Activated T-helper 2 cell treated with anti-CD3 and anti-CD28 coated beads, Interferon-gamma antibody, Interleukin-2, Interleukin-4, amounts not matched to agents 10 μg/mL and 5 μg/mL and 100 μg/mL, durations not matched to agents 14 hours and 24 hours and 36 hours (primary cell): Measurements from ENCODE around the gene NBEA. TPM values are rescaled to one million over a fixed set of nuclear protein-coding genes. Genes with fewer than 3 reads are reported as not detected.

Experiments
- DNase-seq: peaks from one replicate; pipeline ENCODE4 v3.0.0; 2021; ENCODE audit warnings: low spot score
- H3K27ac Mint-ChIP-seq: one replicate; pipeline ENCODE4 v1.8.0; 2021; ENCODE audit warnings: mixed read lengths
- H3K27me3 Mint-ChIP-seq: one replicate; pipeline ENCODE4 v1.8.0; 2021; ENCODE audit warnings: low read depth, mixed read lengths
- H3K36me3 Mint-ChIP-seq: one replicate; pipeline ENCODE4 v1.8.0; 2021; ENCODE audit warnings: low read depth, mixed read lengths
- H3K4me1 Mint-ChIP-seq: one replicate; pipeline ENCODE4 v1.8.0; 2021; ENCODE audit warnings: low read depth, mixed read lengths
- H3K4me3 Mint-ChIP-seq: one replicate; pipeline ENCODE4 v1.8.0; 2021; ENCODE audit warnings: low read depth, mild to moderate bottlenecking, moderate library complexity, mixed read lengths
- H3K9me3 Mint-ChIP-seq: one replicate; pipeline ENCODE4 v1.8.0; 2021; ENCODE audit warnings: mixed read lengths
- intact Hi-C: fragments of 100-400 bp; cut with micrococcal nuclease; formaldehyde crosslinking; loops from one replicate; pipeline ENCODE4 v1.15.1; 2023
- total RNA-seq: library from RNA; stranded (reverse); gene quantifications from 2 replicates; pipeline ENCODE4 v1.2.3, GENCODE V29; 2022

The NBEA gene
- total RNA-seq, 1 donor from 2014 or later = 0.14 TPM

DNA sequence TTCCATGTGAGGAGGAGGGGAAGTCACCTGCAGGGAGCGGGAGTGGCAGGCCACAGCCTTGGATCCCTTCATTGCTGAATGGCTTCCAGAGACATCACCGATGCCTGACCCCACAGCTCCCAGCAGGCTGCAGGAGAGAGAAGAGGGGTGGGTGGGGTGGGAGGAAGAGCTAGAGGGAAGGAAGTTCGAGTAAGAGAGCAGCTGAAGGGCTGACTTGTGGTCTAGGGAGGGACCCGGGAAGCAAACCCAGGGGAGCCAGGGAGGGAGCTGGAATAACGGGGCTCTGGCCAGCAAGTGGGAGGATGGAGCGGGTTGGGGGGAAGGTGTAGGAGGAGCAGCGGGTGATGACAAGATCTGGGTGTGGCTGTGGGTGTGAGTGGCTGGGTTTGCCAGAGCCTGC, 764.2 kb downstream of the NBEA start:
- no peaks in the 10 kb centered on the region for H3K36me3 Mint-ChIP-seq
- no peak for DNase-seq
- no peaks in the 10 kb centered on the region for H3K27me3 Mint-ChIP-seq
- intact Hi-C loops = no loop called here
- no peaks in the 10 kb centered on the region for H3K4me1 Mint-ChIP-seq
- H3K4me3 Mint-ChIP-seq = no peak overlapping the region
- no peak overlapping the region for H3K27ac Mint-ChIP-seq
- H3K9me3 Mint-ChIP-seq = no peaks in the 10 kb centered on the region

DNA sequence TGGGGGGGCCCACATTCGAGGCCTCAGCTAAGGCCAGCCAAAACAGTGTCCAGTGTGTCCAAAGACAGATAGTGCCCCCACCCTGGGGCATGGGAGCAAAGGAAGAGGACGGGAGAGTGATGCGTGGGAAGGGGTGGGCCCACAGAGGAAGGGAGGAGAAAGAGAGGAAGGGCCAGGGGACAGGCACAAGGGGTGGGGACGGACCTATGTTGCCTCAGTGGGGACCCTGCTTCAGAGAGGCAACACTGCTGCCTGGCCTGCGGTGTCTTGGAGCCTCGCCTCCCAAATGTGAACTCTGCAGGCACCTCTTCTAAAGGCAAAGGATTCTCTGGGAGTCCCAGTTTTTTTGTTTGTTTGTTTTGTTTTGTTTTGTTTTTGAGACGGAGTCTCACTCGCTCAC, 764.7 kb downstream of the NBEA start:
- DNase-seq = no peak
- no peaks in the 10 kb centered on the region for H3K27me3 Mint-ChIP-seq
- no peaks in the 10 kb centered on the region for H3K4me1 Mint-ChIP-seq
- H3K27ac Mint-ChIP-seq = no peak overlapping the region
- H3K36me3 Mint-ChIP-seq = no peaks in the 10 kb centered on the region
- no peak overlapping the region for H3K4me3 Mint-ChIP-seq
- intact Hi-C loops = no loop called here
- H3K9me3 Mint-ChIP-seq = no peaks in the 10 kb centered on the region

DNA sequence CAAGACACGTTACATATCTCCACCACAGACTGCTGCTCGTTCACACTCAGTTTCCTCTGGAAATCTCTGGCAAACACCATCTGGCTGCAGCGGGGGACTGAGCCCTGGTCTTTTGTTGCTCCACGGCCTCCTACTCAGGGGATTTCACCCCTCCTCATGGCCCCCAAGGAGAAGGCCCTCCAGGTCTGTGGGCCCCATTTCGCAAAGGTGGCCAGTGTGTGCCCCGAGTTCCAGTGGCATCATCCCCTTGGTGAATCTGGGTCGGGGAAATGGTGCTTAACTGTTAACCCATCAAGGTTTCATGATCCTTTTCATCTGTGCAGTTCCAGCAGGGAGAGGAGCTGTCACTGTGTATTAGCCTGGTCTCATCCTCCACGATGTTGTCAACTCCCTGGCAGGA, 769.8 kb downstream of the NBEA start:
- no peaks in the 10 kb centered on the region for H3K4me1 Mint-ChIP-seq
- H3K27me3 Mint-ChIP-seq = no peaks in the 10 kb centered on the region
- no peaks in the 10 kb centered on the region for H3K9me3 Mint-ChIP-seq
- DNase-seq = no peak
- intact Hi-C loops = no loop called here
- no peaks in the 10 kb centered on the region for H3K36me3 Mint-ChIP-seq
- H3K27ac Mint-ChIP-seq = no peak overlapping the region
- no peak overlapping the region for H3K4me3 Mint-ChIP-seq

GRCh38 chr13:35712907-35713761, 771.1 kb downstream of the NBEA start:
- Mint-ChIP-seq H3K27ac (no peak overlapping the region), H3K4me1 (no peaks in the 10 kb centered on the region), H3K27me3 (no peaks in the 10 kb centered on the region), H3K36me3 (no peaks in the 10 kb centered on the region), H3K4me3 (no peak overlapping the region), H3K9me3 (no peaks in the 10 kb centered on the region)
- intact Hi-C loops = no loop called here
- DNase-seq = no peak

DNA sequence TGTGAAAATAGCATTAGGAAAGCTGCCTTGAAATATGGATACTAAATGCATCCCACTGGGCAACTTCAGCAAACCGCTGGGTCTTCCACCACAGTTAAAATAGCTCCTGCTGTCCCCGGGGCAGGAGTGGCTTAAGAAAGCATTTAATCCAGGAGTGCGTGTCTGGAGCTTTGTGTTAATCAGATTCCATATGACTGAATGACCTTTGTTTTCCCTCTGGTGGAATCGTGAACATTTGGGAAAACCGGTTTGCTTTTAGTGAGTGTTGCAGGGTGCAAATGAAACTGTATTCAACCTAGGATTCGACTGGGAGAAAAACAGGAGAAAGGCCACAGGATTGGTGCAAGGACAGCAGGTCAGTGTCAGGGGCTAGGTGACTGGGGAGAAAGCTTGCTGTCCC, 772.1 kb downstream of the NBEA start:
- Mint-ChIP-seq H3K9me3 (no peaks in the 10 kb centered on the region), H3K36me3 (no peaks in the 10 kb centered on the region), H3K27me3 (no peaks in the 10 kb centered on the region), H3K4me3 (no peak overlapping the region), H3K4me1 (no peaks in the 10 kb centered on the region), H3K27ac (no peak overlapping the region)
- intact Hi-C loops = no loop called here
- no peak for DNase-seq

- no peaks in the 10 kb centered on the region for H3K9me3 Mint-ChIP-seq
- H3K27ac Mint-ChIP-seq = no peak overlapping the region
- H3K4me1 Mint-ChIP-seq = no peaks in the 10 kb centered on the region
- no peaks in the 10 kb centered on the region for H3K36me3 Mint-ChIP-seq
- no peaks in the 10 kb centered on the region for H3K27me3 Mint-ChIP-seq
- no peak for DNase-seq
- intact Hi-C loops = no loop called here
- no peak overlapping the region for H3K4me3 Mint-ChIP-seq
Measured at GRCh38 chr13:35714588-35715377, 772.7 kb downstream of the NBEA start.

DNA sequence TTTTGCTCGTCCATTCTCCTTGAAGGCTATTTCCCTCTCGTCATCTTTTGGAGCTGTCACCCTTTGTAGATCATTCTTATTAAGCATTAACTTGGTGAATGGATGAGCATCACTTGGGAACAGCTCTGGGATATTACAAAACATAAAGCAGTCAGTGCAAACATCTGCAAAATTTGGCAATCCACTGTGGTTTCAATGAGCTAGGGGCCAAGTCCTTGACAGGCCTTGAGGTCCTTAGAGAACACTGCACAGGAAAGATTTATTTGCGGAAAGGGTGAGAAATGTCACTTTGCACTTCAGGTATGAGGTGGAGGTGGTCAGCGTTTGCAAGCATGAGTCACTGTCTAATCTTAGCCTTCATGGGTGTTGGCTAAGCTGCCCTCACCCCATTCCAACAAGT, 774.1 kb downstream of the NBEA start:
- Mint-ChIP-seq H3K36me3 (no peaks in the 10 kb centered on the region), H3K4me1 (peaks cover 4% of the 10 kb centered on the region)

DNA sequence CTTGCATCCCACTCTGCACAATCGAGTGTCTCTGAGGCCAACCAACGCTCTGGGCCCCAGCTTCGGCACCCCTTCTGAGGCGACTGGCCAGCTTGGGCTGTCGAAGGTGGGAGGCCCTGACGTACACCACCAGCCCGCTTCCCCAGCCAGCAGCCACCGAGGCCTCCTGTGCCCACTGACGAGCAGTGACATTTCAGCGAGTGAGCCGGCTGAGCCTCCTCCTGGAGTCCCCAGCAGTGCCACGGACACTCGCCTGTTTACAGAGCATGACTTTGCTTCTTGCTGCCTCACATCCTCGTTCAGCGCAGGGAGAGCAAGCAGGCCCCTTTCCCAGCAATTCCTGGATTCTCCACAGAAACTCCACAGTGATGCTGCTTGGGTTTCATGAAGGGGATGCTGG, 774.7 kb downstream of the NBEA start:
- no peak for DNase-seq
- H3K27me3 Mint-ChIP-seq = peaks cover 2% of the 10 kb centered on the region
- H3K4me3 Mint-ChIP-seq = no peak overlapping the region
- H3K4me1 Mint-ChIP-seq = peaks cover 4% of the 10 kb centered on the region
- H3K27ac Mint-ChIP-seq = no peak overlapping the region
- intact Hi-C loops = no loop called here
- H3K36me3 Mint-ChIP-seq = no peaks in the 10 kb centered on the region
- no peaks in the 10 kb centered on the region for H3K9me3 Mint-ChIP-seq

More for the DNA sequence above, 774.1 kb downstream of the NBEA start:
- Mint-ChIP-seq H3K27ac (no peak overlapping the region), H3K27me3 (peaks cover 2% of the 10 kb centered on the region), H3K4me3 (no peak overlapping the region), H3K9me3 (no peaks in the 10 kb centered on the region)
- intact Hi-C loops = no loop called here
- DNase-seq = no peak

- Mint-ChIP-seq H3K9me3 (no peaks in the 10 kb centered on the region), H3K27ac (no peak overlapping the region), H3K4me3 (no peak overlapping the region), H3K27me3 (peaks cover 6% of the 10 kb centered on the region), H3K36me3 (no peaks in the 10 kb centered on the region), H3K4me1 (peaks cover 4% of the 10 kb centered on the region)
- intact Hi-C loops = no loop called here
- no peak for DNase-seq
Measured at GRCh38 chr13:35718084-35718483, 776.0 kb downstream of the NBEA start.

DNA sequence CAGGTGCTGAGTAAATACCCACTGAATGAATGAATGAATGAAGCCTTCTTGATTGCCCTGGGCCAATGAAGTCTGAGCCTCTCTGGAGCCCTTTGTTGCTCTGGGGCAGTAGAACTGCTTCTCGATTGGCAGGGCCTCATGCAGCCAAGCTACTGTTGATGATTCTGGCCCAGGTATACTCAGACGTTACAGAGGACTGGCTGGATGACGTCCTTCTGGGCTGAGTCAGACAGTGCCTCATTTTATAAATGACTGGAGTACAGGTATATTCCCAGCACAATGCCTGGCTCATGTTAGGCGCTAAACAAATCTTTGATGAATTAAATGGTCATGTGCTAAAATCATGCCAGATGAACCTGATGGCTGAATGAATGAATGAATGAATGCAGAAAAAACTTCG, 778.2 kb downstream of the NBEA start:
- H3K4me3 Mint-ChIP-seq = no peak overlapping the region
- no peak for DNase-seq
- no peaks in the 10 kb centered on the region for H3K36me3 Mint-ChIP-seq
- peaks cover 4% of the 10 kb centered on the region for H3K4me1 Mint-ChIP-seq
- H3K9me3 Mint-ChIP-seq = no peaks in the 10 kb centered on the region
- intact Hi-C loops = no loop called here
- peaks cover 6% of the 10 kb centered on the region for H3K27me3 Mint-ChIP-seq
- H3K27ac Mint-ChIP-seq = no peak overlapping the region

DNA sequence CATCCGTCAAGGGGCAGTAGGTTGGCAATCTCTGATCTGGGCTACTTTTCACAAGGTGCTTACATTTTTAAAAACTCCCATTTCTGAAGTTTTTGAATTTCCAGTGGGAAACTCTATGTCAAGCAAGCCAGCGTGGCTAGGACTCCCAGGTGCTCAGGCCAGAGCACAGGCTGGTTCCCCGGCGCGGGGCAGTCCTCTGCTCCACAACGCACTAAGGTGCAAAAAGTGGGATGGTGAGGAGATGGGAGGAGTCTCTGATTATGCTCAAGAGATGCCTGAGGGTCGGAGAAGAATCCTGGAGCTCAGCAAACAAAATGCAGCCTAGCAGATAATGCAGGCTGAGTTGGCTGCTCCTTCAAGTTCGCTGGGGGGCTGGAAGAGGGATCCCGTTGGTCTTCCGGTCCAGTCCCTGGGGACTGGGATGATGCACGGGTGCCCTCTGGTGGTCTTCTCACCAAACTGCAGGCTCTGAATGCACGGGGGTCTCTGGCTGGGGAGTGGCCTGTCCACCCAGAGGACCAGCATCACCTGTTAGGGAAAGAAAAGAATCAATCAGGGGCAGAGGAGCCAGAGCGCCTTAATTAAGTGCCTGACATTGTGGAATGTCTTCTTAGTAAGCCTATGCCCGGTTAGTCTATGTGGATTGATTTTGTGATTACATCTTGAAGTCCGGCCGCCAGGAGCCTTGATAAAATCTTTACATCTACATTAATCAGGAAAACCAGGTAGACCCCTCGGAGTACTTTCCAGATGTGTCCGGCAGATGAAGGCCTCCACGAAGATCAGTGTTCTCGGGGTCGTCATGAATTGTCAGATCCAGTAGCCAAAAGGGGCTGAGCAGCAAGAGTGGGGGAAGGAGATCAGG, 778.9 kb downstream of the NBEA start:
- no peak overlapping the region for H3K4me3 Mint-ChIP-seq
- intact Hi-C loops = no loop called here
- peaks cover 6% of the 10 kb centered on the region for H3K27me3 Mint-ChIP-seq
- DNase-seq = peak; percentile 11
- no peaks in the 10 kb centered on the region for H3K9me3 Mint-ChIP-seq
- peaks cover 4% of the 10 kb centered on the region for H3K4me1 Mint-ChIP-seq
- no peak overlapping the region for H3K27ac Mint-ChIP-seq
- H3K36me3 Mint-ChIP-seq = no peaks in the 10 kb centered on the region
